ENCODE results near the gene GYPC. TPM values are rescaled to one million over a fixed set of nuclear protein-coding genes. Genes with fewer than 3 reads are reported as not detected.

GYPC gene
- polyA plus RNA-seq, 1 donor (not counting 4 experiments of a cell fraction or from before 2014, with no cell fraction given) = not detected

DNA sequence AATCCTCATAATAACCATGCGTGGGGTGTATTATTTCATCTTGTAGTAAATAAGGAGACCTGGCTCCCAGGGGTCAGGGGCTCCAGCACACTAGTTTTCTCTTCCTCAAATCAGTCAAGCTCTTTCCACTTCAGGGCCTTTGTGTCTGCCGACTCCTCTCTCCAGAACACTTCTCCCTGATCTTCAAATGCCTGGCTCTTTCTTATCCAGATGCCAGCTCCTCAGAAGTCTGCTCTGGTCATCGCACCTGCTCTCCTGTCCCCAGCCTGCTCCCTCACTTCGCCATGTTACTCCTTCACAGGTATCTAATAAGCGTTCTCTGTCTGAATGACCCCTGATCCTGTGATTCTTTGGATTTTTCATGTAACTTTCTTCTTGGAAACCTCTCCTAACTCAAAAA is 62.0 kb downstream of the GYPC start:
- Histone ChIP-seq H2AFZ (ENCODE audit: control insufficient read depth, low read length) (no peak overlapping the region), H3K4me1 (ENCODE audit: control insufficient read depth, extremely low read depth, insufficient read depth, low read length) (no peaks in the 10 kb centered on the region), H3K4me2 (ENCODE audit: control insufficient read depth, extremely low read depth, insufficient read depth, low read depth, low read length) (no peak overlapping the region), H3K4me3 (ENCODE audit: control insufficient read depth in 2 of 3, extremely low read depth in 1 of 3, insufficient read depth in 2 of 3, low read depth in 1 of 3, low read length in 3 of 3) (no peak overlapping the region), H3K27me3 (ENCODE audit: control insufficient read depth, extremely low read depth, insufficient read depth, low read length) (no peaks in the 10 kb centered on the region), H3K9ac (ENCODE audit: control insufficient read depth, extremely low read depth, insufficient read depth, low read length) (no peak overlapping the region), H3K9me1 (ENCODE audit: control insufficient read depth, extremely low read depth, insufficient read depth, low read length) (no peaks in the 10 kb centered on the region), H3K79me2 (ENCODE audit: control insufficient read depth, insufficient read depth, low read length) (no peaks in the 10 kb centered on the region), H3K9me3 (ENCODE audit: control insufficient read depth, low read depth, low read length) (no peaks in the 10 kb centered on the region), H3K36me3 (ENCODE audit: control insufficient read depth in 2 of 2, extremely low read depth in 1 of 2, insufficient read depth in 2 of 2, low read length in 2 of 2) (no peaks in the 10 kb centered on the region), H3K27ac (ENCODE audit: control insufficient read depth, insufficient read depth, low read length) (no peak overlapping the region), H4K20me1 (ENCODE audit: control insufficient read depth, extremely low read depth, insufficient read depth, low read length) (no peaks in the 10 kb centered on the region)
- FAIRE-seq (no peak), DNase-seq (ENCODE audit: low read depth, low spot score) (no peak)
- no peak for TF ChIP-seq EZH2 (IDR thresholded peaks at IDR 0.05; ENCODE audit: low read length)
- TF ChIP-seq, protein P1, sequence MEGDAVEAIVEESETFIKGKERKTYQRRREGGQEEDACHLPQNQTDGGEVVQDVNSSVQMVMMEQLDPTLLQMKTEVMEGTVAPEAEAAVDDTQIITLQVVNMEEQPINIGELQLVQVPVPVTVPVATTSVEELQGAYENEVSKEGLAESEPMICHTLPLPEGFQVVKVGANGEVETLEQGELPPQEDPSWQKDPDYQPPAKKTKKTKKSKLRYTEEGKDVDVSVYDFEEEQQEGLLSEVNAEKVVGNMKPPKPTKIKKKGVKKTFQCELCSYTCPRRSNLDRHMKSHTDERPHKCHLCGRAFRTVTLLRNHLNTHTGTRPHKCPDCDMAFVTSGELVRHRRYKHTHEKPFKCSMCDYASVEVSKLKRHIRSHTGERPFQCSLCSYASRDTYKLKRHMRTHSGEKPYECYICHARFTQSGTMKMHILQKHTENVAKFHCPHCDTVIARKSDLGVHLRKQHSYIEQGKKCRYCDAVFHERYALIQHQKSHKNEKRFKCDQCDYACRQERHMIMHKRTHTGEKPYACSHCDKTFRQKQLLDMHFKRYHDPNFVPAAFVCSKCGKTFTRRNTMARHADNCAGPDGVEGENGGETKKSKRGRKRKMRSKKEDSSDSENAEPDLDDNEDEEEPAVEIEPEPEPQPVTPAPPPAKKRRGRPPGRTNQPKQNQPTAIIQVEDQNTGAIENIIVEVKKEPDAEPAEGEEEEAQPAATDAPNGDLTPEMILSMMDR (optimal IDR thresholded peaks at IDR 0.05 in 1 of 3, IDR thresholded peaks at IDR 0.05 in 1 of 3, conservative IDR thresholded peaks at IDR 0.05 in 1 of 3; ENCODE audit: extremely low read depth in 1 of 3, insufficient read depth in 2 of 3, low read length in 3 of 3) = no peak
- dilution Hi-C loops (cut with MboI; ENCODE audit: extremely low pct_ligation_motif_present, low sequenced_read_pairs) = no loop called here

DNA sequence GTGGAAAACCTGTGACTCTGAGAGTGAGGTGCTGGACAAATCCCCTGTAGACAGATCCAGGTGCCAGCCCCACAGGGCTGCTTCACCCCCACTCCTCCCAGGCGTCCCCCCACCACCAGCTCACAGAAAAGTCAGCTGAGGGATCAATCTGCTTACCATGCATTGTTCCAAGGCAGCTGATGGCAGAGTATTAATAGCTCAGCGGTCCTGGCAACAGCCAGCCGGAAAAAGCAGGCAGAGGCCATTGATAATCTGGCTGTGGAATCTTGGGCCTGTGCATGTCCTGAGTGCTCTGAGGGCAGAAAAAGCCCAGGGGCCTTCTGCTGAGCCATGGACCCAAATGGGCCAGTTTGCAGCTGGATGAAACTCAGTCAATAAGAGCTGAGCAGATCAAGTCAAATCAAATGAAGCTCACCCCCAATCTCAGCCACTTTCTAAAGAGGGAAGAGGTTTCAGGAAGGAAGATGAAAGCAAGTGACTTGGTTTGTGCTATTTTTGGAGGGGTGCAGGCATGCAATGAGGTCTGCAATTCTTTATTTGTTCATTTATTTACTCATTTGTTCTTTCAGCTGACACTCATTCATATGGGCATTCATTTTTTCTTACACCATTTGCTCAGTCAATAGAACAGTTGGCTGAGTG is 63.4 kb downstream of the GYPC start:
- DNase-seq (ENCODE audit: low read depth, low spot score) = no peak
- H4K20me1 ChIP-seq (ENCODE audit: control insufficient read depth, extremely low read depth, insufficient read depth, low read length) = no peaks in the 10 kb centered on the region
- H2AFZ ChIP-seq (ENCODE audit: control insufficient read depth, low read length) = no peak overlapping the region
- H3K4me2 ChIP-seq (ENCODE audit: control insufficient read depth, extremely low read depth, insufficient read depth, low read depth, low read length) = no peak overlapping the region
- no peaks in the 10 kb centered on the region for H3K9me3 ChIP-seq (ENCODE audit: control insufficient read depth, low read depth, low read length)
- H3K27me3 ChIP-seq (ENCODE audit: control insufficient read depth, extremely low read depth, insufficient read depth, low read length) = no peaks in the 10 kb centered on the region
- no peak overlapping the region for H3K9ac ChIP-seq (ENCODE audit: control insufficient read depth, extremely low read depth, insufficient read depth, low read length)
- no peak overlapping the region for H3K27ac ChIP-seq (ENCODE audit: control insufficient read depth, insufficient read depth, low read length)
- TF ChIP-seq EZH2 (IDR thresholded peaks at IDR 0.05; ENCODE audit: low read length) = no peak
- TF ChIP-seq, protein P1 (optimal IDR thresholded peaks at IDR 0.05 in 1 of 3, IDR thresholded peaks at IDR 0.05 in 1 of 3, conservative IDR thresholded peaks at IDR 0.05 in 1 of 3; ENCODE audit: extremely low read depth in 1 of 3, insufficient read depth in 2 of 3, low read length in 3 of 3) = no peak
- H3K9me1 ChIP-seq (ENCODE audit: control insufficient read depth, extremely low read depth, insufficient read depth, low read length) = no peaks in the 10 kb centered on the region
- no peaks in the 10 kb centered on the region for H3K4me1 ChIP-seq (ENCODE audit: control insufficient read depth, extremely low read depth, insufficient read depth, low read length)
- no peaks in the 10 kb centered on the region for H3K36me3 ChIP-seq (ENCODE audit: control insufficient read depth in 2 of 2, extremely low read depth in 1 of 2, insufficient read depth in 2 of 2, low read length in 2 of 2)
- H3K4me3 ChIP-seq (ENCODE audit: control insufficient read depth in 2 of 3, extremely low read depth in 1 of 3, insufficient read depth in 2 of 3, low read depth in 1 of 3, low read length in 3 of 3) = no peak overlapping the region
- dilution Hi-C loops (cut with MboI; ENCODE audit: extremely low pct_ligation_motif_present, low sequenced_read_pairs) = no loop called here
- FAIRE-seq = no peak
- no peaks in the 10 kb centered on the region for H3K79me2 ChIP-seq (ENCODE audit: control insufficient read depth, insufficient read depth, low read length)

Data from keratinocyte (primary cell).